Vagina (tissue), 2 donors: ENCODE data around the gene DCK.

Experiments used
- POLR2A ChIP-seq, 2 donors: fragments of 450-650 bp; IDR thresholded peaks; one replicate each; pipeline ENCODE4 v1.6.1; 2017; ENCODE audit warnings: antibody characterized with exemption in 2 of 2, mild to moderate bottlenecking in 2 of 2, moderate library complexity in 2 of 2
- TF ChIP-seq, protein P1 (sequence below), 3 experiments: fragments of 450-650 bp in 2 of 3; fragments of 200-600 bp in 1 of 3; sonication (generic) in 1 of 3; IDR thresholded peaks; one replicate each; pipeline ENCODE4 v1.5.1; 2017 to 2019; ENCODE audit warnings: antibody characterized with exemption in 3 of 3, mild to moderate bottlenecking in 2 of 3, moderate library complexity in 2 of 3

DNA sequence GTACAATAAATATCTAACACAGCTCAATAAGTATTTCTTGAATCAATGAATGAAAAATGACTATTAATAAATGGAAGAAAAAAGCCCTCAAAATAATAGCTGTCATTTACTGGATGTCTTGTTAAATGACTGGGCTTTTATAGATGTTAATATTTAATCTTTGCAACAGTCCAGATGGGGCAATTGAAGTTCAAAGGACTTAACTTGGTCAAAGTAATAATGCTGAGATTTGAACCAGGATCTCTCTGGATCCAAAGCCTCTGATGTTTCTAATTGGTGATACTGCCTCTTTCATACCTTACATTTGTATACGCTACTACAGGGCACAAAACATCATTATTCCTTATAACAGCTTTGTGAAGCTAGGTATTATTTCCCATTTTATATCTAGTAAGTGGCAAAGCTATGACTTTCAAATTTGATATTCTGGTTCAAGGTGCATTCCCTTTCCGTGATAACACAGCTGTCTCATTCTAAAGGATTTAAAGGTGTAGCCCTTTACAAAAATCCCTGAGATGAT, 72.6 kb downstream of the DCK start:
- TF ChIP-seq, protein P1, sequence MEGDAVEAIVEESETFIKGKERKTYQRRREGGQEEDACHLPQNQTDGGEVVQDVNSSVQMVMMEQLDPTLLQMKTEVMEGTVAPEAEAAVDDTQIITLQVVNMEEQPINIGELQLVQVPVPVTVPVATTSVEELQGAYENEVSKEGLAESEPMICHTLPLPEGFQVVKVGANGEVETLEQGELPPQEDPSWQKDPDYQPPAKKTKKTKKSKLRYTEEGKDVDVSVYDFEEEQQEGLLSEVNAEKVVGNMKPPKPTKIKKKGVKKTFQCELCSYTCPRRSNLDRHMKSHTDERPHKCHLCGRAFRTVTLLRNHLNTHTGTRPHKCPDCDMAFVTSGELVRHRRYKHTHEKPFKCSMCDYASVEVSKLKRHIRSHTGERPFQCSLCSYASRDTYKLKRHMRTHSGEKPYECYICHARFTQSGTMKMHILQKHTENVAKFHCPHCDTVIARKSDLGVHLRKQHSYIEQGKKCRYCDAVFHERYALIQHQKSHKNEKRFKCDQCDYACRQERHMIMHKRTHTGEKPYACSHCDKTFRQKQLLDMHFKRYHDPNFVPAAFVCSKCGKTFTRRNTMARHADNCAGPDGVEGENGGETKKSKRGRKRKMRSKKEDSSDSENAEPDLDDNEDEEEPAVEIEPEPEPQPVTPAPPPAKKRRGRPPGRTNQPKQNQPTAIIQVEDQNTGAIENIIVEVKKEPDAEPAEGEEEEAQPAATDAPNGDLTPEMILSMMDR (IDR thresholded peaks at IDR 0.05), result no peak
- TF ChIP-seq POLR2A (IDR thresholded peaks at IDR 0.05), result no peak
